ENCODE data around the gene LRP6. TPM values are rescaled to one million over a fixed set of nuclear protein-coding genes. Genes with fewer than 3 reads are reported as not detected.

Gene LRP6
- total and polyA plus RNA-seq, 2 of the 13 experiments (the other 11 are each of a cell fraction or from before 2014, with no cell fraction given) = 33.8 to 42.0 TPM

DNA sequence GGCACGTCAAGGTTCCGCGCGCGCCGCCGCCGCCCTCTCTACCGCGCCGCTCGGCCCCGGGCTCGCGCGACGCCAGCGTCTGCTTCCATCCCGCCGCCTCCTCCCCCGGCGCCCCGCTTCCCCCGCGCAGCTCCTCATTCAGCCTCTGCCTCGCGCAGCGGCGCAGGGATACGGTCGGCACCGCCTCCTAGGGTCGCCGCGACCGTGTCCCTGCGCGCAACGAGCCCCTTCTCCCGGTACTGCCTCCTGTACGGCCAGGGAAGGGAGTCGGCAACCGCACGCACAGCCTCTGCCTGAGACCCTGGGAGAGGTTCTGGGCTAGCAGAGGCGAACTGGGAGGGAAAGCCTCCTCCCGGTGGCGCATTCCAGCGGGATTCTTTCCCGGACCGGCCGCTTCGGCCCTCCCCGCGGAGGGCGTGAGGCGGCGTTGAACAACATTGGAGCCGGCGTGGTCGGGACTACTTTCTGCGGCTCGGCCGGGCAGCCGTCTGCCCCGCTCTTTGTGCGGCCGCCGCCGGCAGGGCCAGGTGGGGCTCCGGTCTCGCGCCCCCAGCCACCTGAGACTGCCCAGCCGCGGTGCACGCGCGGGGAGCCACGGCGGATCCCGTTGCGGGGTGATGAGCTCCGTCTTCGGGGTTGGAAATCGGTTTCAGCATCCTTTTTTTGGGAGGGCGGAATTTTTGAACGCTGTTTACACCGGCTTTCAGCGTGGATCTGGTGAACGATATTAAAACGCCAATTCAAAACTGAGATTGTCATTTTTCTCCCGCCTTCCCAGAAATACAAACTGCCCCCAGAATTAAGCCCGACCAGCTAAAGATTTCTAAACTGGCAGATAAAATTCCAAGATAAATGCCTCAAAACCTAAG is at the start of gene LRP6 (continued):
- TF ChIP-seq ZNF343 (CRISPR knock-in tag; IDR thresholded peaks at IDR 0.05) (peak; percentile 99), HMGA1 (CRISPR knock-in tag; conservative IDR thresholded peaks at IDR 0.05) (no peak), AGO2 (optimal IDR thresholded peaks at IDR 0.05; ENCODE audit: low read depth, low read length) (peak; percentile 49), MBNL3 (CRISPR knock-in tag; conservative IDR thresholded peaks at IDR 0.05) (no peak), MAFK (conservative IDR thresholded peaks at IDR 0.05 in 1 of 2, IDR thresholded peaks at IDR 0.05 in 1 of 2; ENCODE audit: low read length in 2 of 2) (no peak), SNAPC2 (CRISPR knock-in tag; IDR thresholded peaks at IDR 0.05) (peak; percentile 83; the same call in 1 of the 2 replicates), ZZZ3 (CRISPR knock-in tag; IDR thresholded peaks at IDR 0.05; ENCODE audit: borderline replicate concordance) (peak; percentile 92; the same call in 1 of the 2 replicates), MAF1 (CRISPR knock-in tag; IDR thresholded peaks at IDR 0.05; ENCODE audit: borderline replicate concordance) (no peak), REL (CRISPR knock-in tag; conservative IDR thresholded peaks at IDR 0.05) (peak; percentile 93), ZNF629 (CRISPR knock-in tag; conservative IDR thresholded peaks at IDR 0.05) (no peak), ZNF724P (CRISPR knock-in tag; IDR thresholded peaks at IDR 0.05; ENCODE audit: borderline replicate concordance) (peak; percentile 89), ZSCAN30 (CRISPR knock-in tag; IDR thresholded peaks at IDR 0.05) (peak; percentile 99), KDM5B (CRISPR knock-in tag; IDR thresholded peaks at IDR 0.05; ENCODE audit: borderline replicate concordance) (peak; percentile 99), NFYC (CRISPR knock-in tag; IDR thresholded peaks at IDR 0.05) (peak; percentile 67), ELF4 (CRISPR knock-in tag; IDR thresholded peaks at IDR 0.05; ENCODE audit: borderline replicate concordance) (0 out of 2 replicates have a peak, but pooled peaks have one; percentile 48), ZSCAN21 (CRISPR knock-in tag; IDR thresholded peaks at IDR 0.05; ENCODE audit: borderline replicate concordance) (peak; percentile 92), ZNF230 (CRISPR knock-in tag; IDR thresholded peaks at IDR 0.05) (peak; percentile 99)
- TF ChIP-seq, protein P1, sequence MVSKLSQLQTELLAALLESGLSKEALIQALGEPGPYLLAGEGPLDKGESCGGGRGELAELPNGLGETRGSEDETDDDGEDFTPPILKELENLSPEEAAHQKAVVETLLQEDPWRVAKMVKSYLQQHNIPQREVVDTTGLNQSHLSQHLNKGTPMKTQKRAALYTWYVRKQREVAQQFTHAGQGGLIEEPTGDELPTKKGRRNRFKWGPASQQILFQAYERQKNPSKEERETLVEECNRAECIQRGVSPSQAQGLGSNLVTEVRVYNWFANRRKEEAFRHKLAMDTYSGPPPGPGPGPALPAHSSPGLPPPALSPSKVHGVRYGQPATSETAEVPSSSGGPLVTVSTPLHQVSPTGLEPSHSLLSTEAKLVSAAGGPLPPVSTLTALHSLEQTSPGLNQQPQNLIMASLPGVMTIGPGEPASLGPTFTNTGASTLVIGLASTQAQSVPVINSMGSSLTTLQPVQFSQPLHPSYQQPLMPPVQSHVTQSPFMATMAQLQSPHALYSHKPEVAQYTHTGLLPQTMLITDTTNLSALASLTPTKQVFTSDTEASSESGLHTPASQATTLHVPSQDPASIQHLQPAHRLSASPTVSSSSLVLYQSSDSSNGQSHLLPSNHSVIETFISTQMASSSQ (IDR thresholded peaks at IDR 0.05; ENCODE audit: low read depth) = peak; percentile 55; the same call in 1 of the 2 replicates
- TF ChIP-seq, protein P1 (CRISPR knock-in tag; IDR thresholded peaks at IDR 0.05; ENCODE audit: borderline replicate concordance) = peak; percentile 89; the same call in 1 of the 2 replicates
- TF ChIP-seq, protein P2, sequence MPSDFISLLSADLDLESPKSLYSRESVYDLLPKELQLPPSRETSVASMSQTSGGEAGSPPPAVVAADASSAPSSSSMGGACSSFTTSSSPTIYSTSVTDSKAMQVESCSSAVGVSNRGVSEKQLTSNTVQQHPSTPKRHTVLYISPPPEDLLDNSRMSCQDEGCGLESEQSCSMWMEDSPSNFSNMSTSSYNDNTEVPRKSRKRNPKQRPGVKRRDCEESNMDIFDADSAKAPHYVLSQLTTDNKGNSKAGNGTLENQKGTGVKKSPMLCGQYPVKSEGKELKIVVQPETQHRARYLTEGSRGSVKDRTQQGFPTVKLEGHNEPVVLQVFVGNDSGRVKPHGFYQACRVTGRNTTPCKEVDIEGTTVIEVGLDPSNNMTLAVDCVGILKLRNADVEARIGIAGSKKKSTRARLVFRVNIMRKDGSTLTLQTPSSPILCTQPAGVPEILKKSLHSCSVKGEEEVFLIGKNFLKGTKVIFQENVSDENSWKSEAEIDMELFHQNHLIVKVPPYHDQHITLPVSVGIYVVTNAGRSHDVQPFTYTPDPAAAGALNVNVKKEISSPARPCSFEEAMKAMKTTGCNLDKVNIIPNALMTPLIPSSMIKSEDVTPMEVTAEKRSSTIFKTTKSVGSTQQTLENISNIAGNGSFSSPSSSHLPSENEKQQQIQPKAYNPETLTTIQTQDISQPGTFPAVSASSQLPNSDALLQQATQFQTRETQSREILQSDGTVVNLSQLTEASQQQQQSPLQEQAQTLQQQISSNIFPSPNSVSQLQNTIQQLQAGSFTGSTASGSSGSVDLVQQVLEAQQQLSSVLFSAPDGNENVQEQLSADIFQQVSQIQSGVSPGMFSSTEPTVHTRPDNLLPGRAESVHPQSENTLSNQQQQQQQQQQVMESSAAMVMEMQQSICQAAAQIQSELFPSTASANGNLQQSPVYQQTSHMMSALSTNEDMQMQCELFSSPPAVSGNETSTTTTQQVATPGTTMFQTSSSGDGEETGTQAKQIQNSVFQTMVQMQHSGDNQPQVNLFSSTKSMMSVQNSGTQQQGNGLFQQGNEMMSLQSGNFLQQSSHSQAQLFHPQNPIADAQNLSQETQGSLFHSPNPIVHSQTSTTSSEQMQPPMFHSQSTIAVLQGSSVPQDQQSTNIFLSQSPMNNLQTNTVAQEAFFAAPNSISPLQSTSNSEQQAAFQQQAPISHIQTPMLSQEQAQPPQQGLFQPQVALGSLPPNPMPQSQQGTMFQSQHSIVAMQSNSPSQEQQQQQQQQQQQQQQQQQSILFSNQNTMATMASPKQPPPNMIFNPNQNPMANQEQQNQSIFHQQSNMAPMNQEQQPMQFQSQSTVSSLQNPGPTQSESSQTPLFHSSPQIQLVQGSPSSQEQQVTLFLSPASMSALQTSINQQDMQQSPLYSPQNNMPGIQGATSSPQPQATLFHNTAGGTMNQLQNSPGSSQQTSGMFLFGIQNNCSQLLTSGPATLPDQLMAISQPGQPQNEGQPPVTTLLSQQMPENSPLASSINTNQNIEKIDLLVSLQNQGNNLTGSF (CRISPR knock-in tag; IDR thresholded peaks at IDR 0.05) = peak; percentile 69; the same call in 1 of the 2 replicates

Data from HepG2 (cell line).